SJSA1 (cell line): Measurements from ENCODE around the gene CD69. TPM values are rescaled to one million over a fixed set of nuclear protein-coding genes. Genes with fewer than 3 reads are reported as not detected.
"Not testable (repeated sequence)": the region's sequence is repeated elsewhere in the genome, so short reads cannot be mapped to it uniquely, and the experiment has no call there.

Experiments used
- DNase-seq, 2 experiments: peaks; one replicate each; pipeline ENCODE4 v3.0.0-alpha.2; 2015 to 2020; ENCODE audit warnings: low spot score in 2 of 2, low read depth in 1 of 2
- H3K27ac ChIP-seq: fragments of 250-450 bp; sonication (Bioruptor Pico); 2 replicates; pipeline ENCODE4 v1.5.1; 2020; ENCODE audit warnings: mild to moderate bottlenecking, moderate library complexity
- H3K27me3 ChIP-seq: fragments of 250-450 bp; sonication (Bioruptor Pico); replicated peaks from 2 replicates; pipeline ENCODE4 v1.5.1; 2020; ENCODE audit warnings: mild to moderate bottlenecking, moderate library complexity
- H3K36me3 ChIP-seq: fragments of 250-450 bp; sonication (Bioruptor Pico); 2 replicates; pipeline ENCODE4 v1.5.1; 2020; ENCODE audit warnings: mild to moderate bottlenecking
- H3K4me1 ChIP-seq: fragments of 250-450 bp; sonication (Bioruptor Pico); replicated peaks from 2 replicates; pipeline ENCODE4 v1.6.1; 2021; ENCODE audit warnings: mild to moderate bottlenecking
- H3K4me3 ChIP-seq: fragments of 250-450 bp; sonication (Bioruptor Pico); 2 replicates; pipeline ENCODE4 v1.5.1; 2020; ENCODE audit warnings: mild to moderate bottlenecking
- H3K9me3 ChIP-seq: fragments of 250-450 bp; sonication (Bioruptor Pico); replicated peaks from 2 replicates; pipeline ENCODE4 v1.5.1; 2020; ENCODE audit warnings: mild to moderate bottlenecking
- total RNA-seq: library from RNA; depleted of rRNA; stranded (reverse); fragments of >200 nt; shearing (Covaris generic); gene quantifications from 2 replicates; pipeline ENCODE4 v1.2.3, GENCODE V29; 2014

CD69 gene
- total RNA-seq, 1 experiment from 2014 or later = 0.13 TPM

GRCh38 chr12:9731797-9732196 is 28.9 kb downstream of the CD69 start:
- Histone ChIP-seq H3K9me3 (no peaks in the 10 kb centered on the region), H3K27me3 (no peaks in the 10 kb centered on the region)
- no peak for DNase-seq

GRCh38 chr12:9731393-9731792 is 29.3 kb downstream of the CD69 start:
- DNase-seq = no peak
- Histone ChIP-seq H3K9me3 (no peaks in the 10 kb centered on the region), H3K27me3 (no peaks in the 10 kb centered on the region), H3K36me3 (no peaks in the 10 kb centered on the region), H3K4me3 (no peak overlapping the region), H3K4me1 (no peaks in the 10 kb centered on the region; the same call in 1 of the 2 replicates), H3K27ac (no peak overlapping the region)

More at GRCh38 chr12:9731797-9732196, 28.9 kb downstream of the CD69 start:
- Histone ChIP-seq H3K36me3 (no peaks in the 10 kb centered on the region), H3K4me3 (no peak overlapping the region), H3K27ac (no peak overlapping the region), H3K4me1 (no peaks in the 10 kb centered on the region; the same call in 1 of the 2 replicates)

GRCh38 chr12:9730591-9730990 is 30.1 kb downstream of the CD69 start:
- Histone ChIP-seq H3K4me3 (no peak overlapping the region), H3K9me3 (no peaks in the 10 kb centered on the region), H3K36me3 (no peaks in the 10 kb centered on the region), H3K4me1 (no peaks in the 10 kb centered on the region; the same call in 1 of the 2 replicates), H3K27ac (no peak overlapping the region), H3K27me3 (no peaks in the 10 kb centered on the region)
- no peak for DNase-seq

- no peak overlapping the region for H3K27ac ChIP-seq
- H3K9me3 ChIP-seq = no peaks in the 10 kb centered on the region
- no peaks in the 10 kb centered on the region for H3K27me3 ChIP-seq
- no peak for DNase-seq
- no peaks in the 10 kb centered on the region; the same call in 1 of the 2 replicates for H3K4me1 ChIP-seq
- H3K4me3 ChIP-seq = no peak overlapping the region
- no peaks in the 10 kb centered on the region for H3K36me3 ChIP-seq
Observed at GRCh38 chr12:9730011-9730410, 30.7 kb downstream of the CD69 start.

GRCh38 chr12:9729082-9729481 is 31.6 kb downstream of the CD69 start:
- H3K9me3 ChIP-seq = no peaks in the 10 kb centered on the region
- H3K27ac ChIP-seq = no peak overlapping the region
- DNase-seq = no peak
- no peaks in the 10 kb centered on the region for H3K27me3 ChIP-seq
- H3K4me1 ChIP-seq = no peaks in the 10 kb centered on the region; the same call in 1 of the 2 replicates
- H3K4me3 ChIP-seq = no peak overlapping the region
- no peaks in the 10 kb centered on the region for H3K36me3 ChIP-seq

- no peaks in the 10 kb centered on the region for H3K27me3 ChIP-seq
- DNase-seq = no peak
- H3K9me3 ChIP-seq = no peaks in the 10 kb centered on the region
Observed at GRCh38 chr12:9727813-9728212, 32.9 kb downstream of the CD69 start.

GRCh38 chr12:9725213-9725870 is 35.4 kb downstream of the CD69 start:
- no peak overlapping the region for H3K27ac ChIP-seq
- H3K4me3 ChIP-seq = no peak overlapping the region
- no peaks in the 10 kb centered on the region; the same call in 1 of the 2 replicates for H3K27me3 ChIP-seq
- H3K36me3 ChIP-seq = no peaks in the 10 kb centered on the region
- H3K9me3 ChIP-seq = no peaks in the 10 kb centered on the region
- no peak for DNase-seq
- peaks cover 23% of the 10 kb centered on the region for H3K4me1 ChIP-seq

More at GRCh38 chr12:9727813-9728212, 32.9 kb downstream of the CD69 start:
- Histone ChIP-seq H3K36me3 (no peaks in the 10 kb centered on the region), H3K4me1 (no peaks in the 10 kb centered on the region; the same call in 1 of the 2 replicates), H3K4me3 (no peak overlapping the region), H3K27ac (no peak overlapping the region)

GRCh38 chr12:9724023-9724422 is 36.7 kb downstream of the CD69 start:
- H3K36me3 ChIP-seq = no peaks in the 10 kb centered on the region
- H3K27me3 ChIP-seq = no peaks in the 10 kb centered on the region; the same call in 1 of the 2 replicates
- no peak for DNase-seq
- no peak overlapping the region for H3K4me3 ChIP-seq
- peaks cover 28% of the 10 kb centered on the region for H3K4me1 ChIP-seq
- H3K27ac ChIP-seq = no peak overlapping the region
- no peaks in the 10 kb centered on the region for H3K9me3 ChIP-seq

- Histone ChIP-seq H3K36me3 (no peaks in the 10 kb centered on the region), H3K4me3 (no peak overlapping the region), H3K27me3 (no peaks in the 10 kb centered on the region; the same call in 1 of the 2 replicates), H3K9me3 (no peaks in the 10 kb centered on the region), H3K27ac (peak overlapping the region; percentile 81), H3K4me1 (peaks cover 28% of the 10 kb centered on the region)
- DNase-seq = peak in 1 of 2 experiments; percentile 67
Observed at GRCh38 chr12:9721394-9722092, 39.2 kb downstream of the CD69 start.

- H3K36me3 ChIP-seq = no peaks in the 10 kb centered on the region
- no peak overlapping the region for H3K27ac ChIP-seq
- H3K27me3 ChIP-seq = no peaks in the 10 kb centered on the region; the same call in 1 of the 2 replicates
- peaks cover 28% of the 10 kb centered on the region for H3K4me1 ChIP-seq
- DNase-seq = no peak
- H3K9me3 ChIP-seq = no peaks in the 10 kb centered on the region
- no peak overlapping the region for H3K4me3 ChIP-seq
Observed at GRCh38 chr12:9719790-9720189, 40.9 kb downstream of the CD69 start.

GRCh38 chr12:9718968-9719367 is 41.7 kb downstream of the CD69 start:
- Histone ChIP-seq H3K9me3 (no peaks in the 10 kb centered on the region), H3K27me3 (no peaks in the 10 kb centered on the region; the same call in 1 of the 2 replicates), H3K4me3 (no peak overlapping the region), H3K27ac (no peak overlapping the region), H3K36me3 (no peaks in the 10 kb centered on the region), H3K4me1 (peaks cover 28% of the 10 kb centered on the region)
- no peak for DNase-seq

GRCh38 chr12:9717070-9717925 is 43.4 kb downstream of the CD69 start:
- peaks cover 24% of the 10 kb centered on the region for H3K4me1 ChIP-seq
- no peaks in the 10 kb centered on the region for H3K9me3 ChIP-seq
- H3K36me3 ChIP-seq = no peaks in the 10 kb centered on the region
- H3K27me3 ChIP-seq = no peaks in the 10 kb centered on the region
- H3K27ac ChIP-seq = no peak overlapping the region
- no peak overlapping the region for H3K4me3 ChIP-seq
- DNase-seq = no peak

- H3K27me3 ChIP-seq, DNase-seq, H3K9me3 ChIP-seq, H3K27ac ChIP-seq, H3K4me3 ChIP-seq, H3K4me1 ChIP-seq, H3K36me3 ChIP-seq: not testable (repeated sequence)
Observed at GRCh38 chr12:9713032-9713558, 47.6 kb downstream of the CD69 start.
